HCT116 (cell line): ENCODE data around the gene AQP10. TPM values are rescaled to one million over a fixed set of nuclear protein-coding genes. Genes with fewer than 3 reads are reported as not detected.

Experiments
- ATAC-seq: fragments of 200-7000 bp; cut with Tn5 transposase; 2 replicates; pipeline ENCODE4 v1.9.1; 2020; ENCODE audit warnings: mild to moderate bottlenecking, moderate library complexity
- BruUV-seq: library from RNA; stranded (reverse); fragments of 400-500 nt; replicated peaks from 2 replicates; lab custom pipeline; 2021; lab: Mats Ljungman, UMichigan
- CTCF ChIA-PET: fragments of 300-600 bp; sonication (Branson Sonifier 250); formaldehyde crosslinking; loops from one replicate; lab custom pipeline; 2021; ENCODE audit warnings: antibody characterized with exemption; lab: Charles Lee
- POLR2A ChIA-PET: fragments of 300-600, 350-600 bp; sonication (Branson Sonifier 250); formaldehyde crosslinking; loops from one replicate; lab custom pipeline; 2021; ENCODE audit warnings: antibody characterized with exemption; lab: Charles Lee
- RAD21 ChIA-PET, 2 experiments: fragments of 300-600 bp; sonication (Branson Sonifier 250); formaldehyde crosslinking; loops; one replicate each; lab custom pipeline; 2023; ENCODE audit warnings: low total read pairs in 2 of 2; ENCODE audit not compliant: uncharacterized antibody in 2 of 2, unreplicated experiment in 2 of 2, low non-redundant PET in 1 of 2; lab: Charles Lee
- DNase-seq: peaks from one replicate; pipeline ENCODE4 v3.0.0-alpha.2; 2010; ENCODE audit warnings: low read depth, low spot score
- H2AFZ ChIP-seq: fragments of 200-600 bp; shearing (Covaris generic), sonication (generic); 2 replicates; pipeline ENCODE4 v1.6.1; 2017; ENCODE audit warnings: low read depth, mixed run types, mixed read lengths, antibody characterized with exemption, low read length; ENCODE audit not compliant: poor library complexity, severe bottlenecking
- H3K27ac ChIP-seq: 2 replicates; pipeline ENCODE4 v1.5.1; 2012; ENCODE audit warnings: low read depth, low read length
- H3K27me3 ChIP-seq: fragments of 200-600 bp; sonication (generic); 2 replicates; pipeline ENCODE4 v1.6.1; 2016; ENCODE audit warnings: mixed run types, low read length, mixed read lengths; ENCODE audit not compliant: insufficient read depth
- H3K36me3 ChIP-seq, 2 experiments: fragments of 200-500 bp in 1 of 2; fragments of 200-600 bp in 1 of 2; sonication (Bioruptor generic) in 1 of 2; sonication (generic) in 1 of 2; 2 replicates each; pipeline versions ENCODE4 v1.5.1 to v1.6.1; 2014 to 2016; ENCODE audit warnings: low read length in 2 of 2, inconsistent platforms in 1 of 2, mixed read lengths in 1 of 2, mixed run types in 1 of 2; ENCODE audit not compliant: insufficient read depth in 2 of 2, control insufficient read depth in 1 of 2
- H3K4me1 ChIP-seq, 2 experiments: fragments of 200-600 bp in 1 of 2; sonication (generic) in 1 of 2; 2 replicates each; pipeline versions ENCODE4 v1.5.1 to v1.6.1; 2012 to 2017; ENCODE audit warnings: low read length in 2 of 2, inconsistent platforms in 1 of 2, mild to moderate bottlenecking in 1 of 2, mixed read lengths in 1 of 2, mixed run types in 1 of 2, moderate library complexity in 1 of 2; ENCODE audit not compliant: insufficient read depth in 2 of 2, control insufficient read depth in 1 of 2
- H3K4me2 ChIP-seq: fragments of 200-600 bp; sonication (generic); 2 replicates; pipeline ENCODE4 v1.6.1; 2017; ENCODE audit warnings: mixed run types, low read length, mixed read lengths
- H3K4me3 ChIP-seq, 2 experiments: fragments of 200-600 bp in 1 of 2; sonication (generic) in 1 of 2; replicated peaks in 1 of 2; 2 replicates each; pipeline ENCODE4 v1.5.1; 2011 to 2016; ENCODE audit warnings: low read length in 2 of 2, control low read depth in 1 of 2, low read depth in 1 of 2, mild to moderate bottlenecking in 1 of 2, mixed read lengths in 1 of 2, mixed run types in 1 of 2
- H3K79me2 ChIP-seq: fragments of 200-600 bp; sonication (generic); 2 replicates; pipeline ENCODE4 v1.6.1; 2017; ENCODE audit warnings: mild to moderate bottlenecking, mixed run types, low read length, moderate library complexity, mixed read lengths; ENCODE audit not compliant: insufficient read depth
- H3K9ac ChIP-seq: fragments of 200-600 bp; sonication (generic); 2 replicates; pipeline ENCODE4 v1.6.1; 2016; ENCODE audit warnings: low read length, mixed read lengths
- H3K9me2 ChIP-seq: fragments of 200-600 bp; sonication (generic), shearing (Covaris generic); 2 replicates; pipeline ENCODE4 v1.6.1; 2017; ENCODE audit warnings: mixed run types, mild to moderate bottlenecking, moderate library complexity; ENCODE audit not compliant: insufficient read depth
- H3K9me3 ChIP-seq, 2 experiments: fragments of 200-500 bp in 1 of 2; fragments of 200-600 bp in 1 of 2; sonication (Bioruptor generic) in 1 of 2; sonication (generic) in 1 of 2; 2 replicates each; pipeline ENCODE4 v1.6.1; 2014 to 2017; ENCODE audit warnings: low read length in 2 of 2, mixed read lengths in 2 of 2, inconsistent platforms in 1 of 2, low read depth in 1 of 2, mild to moderate bottlenecking in 1 of 2, mixed run types in 1 of 2, moderate library complexity in 1 of 2; ENCODE audit not compliant: control insufficient read depth in 1 of 2, insufficient read depth in 1 of 2
- H4K20me1 ChIP-seq: fragments of 200-600 bp; sonication (generic), shearing (Covaris generic); 2 replicates; pipeline ENCODE4 v1.6.1; 2017; ENCODE audit warnings: mixed run types, mild to moderate bottlenecking, moderate library complexity; ENCODE audit not compliant: insufficient read depth
- EGR1 ChIP-seq: IDR thresholded peaks from 2 replicates; pipeline ENCODE4 v1.6.1; 2012; ENCODE audit warnings: low read depth
- ELF1 ChIP-seq: IDR thresholded peaks from 2 replicates; pipeline ENCODE4 v1.6.1; 2012; ENCODE audit warnings: low read depth, borderline replicate concordance
- EZH2 ChIP-seq: fragments of 200-600 bp; sonication (generic); IDR thresholded peaks from 2 replicates; pipeline ENCODE4 v1.6.1; 2017; ENCODE audit warnings: antibody characterized with exemption, mixed run types
- EZH2phosphoT487 ChIP-seq: fragments of 200-600 bp; IDR thresholded peaks from 2 replicates; pipeline ENCODE4 v1.6.1; 2018; ENCODE audit warnings: antibody characterized with exemption, borderline replicate concordance
- MAX ChIP-seq: IDR thresholded peaks from 2 replicates; pipeline ENCODE4 v1.6.1; 2012
- POLR2A ChIP-seq: IDR thresholded peaks from 2 replicates; pipeline ENCODE4 v1.7.0; 2011; ENCODE audit warnings: borderline replicate concordance; ENCODE audit not compliant: insufficient read depth, insufficient read length; ENCODE audit errors: extremely low read depth
- RAD21 ChIP-seq: IDR thresholded peaks from 2 replicates; pipeline ENCODE4 v1.6.1; 2012; ENCODE audit warnings: low read depth, mild to moderate bottlenecking
- SIN3A ChIP-seq: IDR thresholded peaks from 2 replicates; pipeline ENCODE4 v1.6.1; 2012; ENCODE audit warnings: low read depth
- SRF ChIP-seq: IDR thresholded peaks from 2 replicates; pipeline ENCODE4 v1.6.1; 2012; ENCODE audit warnings: low read depth
- YY1 ChIP-seq: IDR thresholded peaks from 2 replicates; pipeline ENCODE4 v1.6.1; 2011; ENCODE audit warnings: low read length, low read depth, moderate library complexity, mild to moderate bottlenecking; ENCODE audit not compliant: insufficient replicate concordance; ENCODE audit errors: extremely low read depth
- ZNF274 ChIP-seq: fragments of 200-500 bp; sonication (Bioruptor generic); IDR thresholded peaks from 2 replicates; pipeline ENCODE4 v1.6.1; 2014; ENCODE audit warnings: mild to moderate bottlenecking, low read depth, low read length, inconsistent platforms
- intact Hi-C: fragments of 100-400 bp; cut with micrococcal nuclease; formaldehyde crosslinking; loops from 2 replicates; pipeline ENCODE4 v1.10.0; 2022
- total RNA-seq: library from RNA; stranded (reverse); gene quantifications from one replicate; pipeline ENCODE4 v1.2.1, GENCODE V29; 2021; ENCODE audit not compliant: unreplicated experiment
- TF ChIP-seq, protein P1 (sequence below): IDR thresholded peaks from 2 replicates; pipeline ENCODE4 v1.6.1; 2012; ENCODE audit warnings: low read depth
- TF ChIP-seq, protein P2 (sequence below), 3 experiments: fragments of 200-600 bp in 1 of 3; sonication (generic) in 1 of 3; IDR thresholded peaks in 2 of 3; conservative IDR thresholded peaks in 1 of 3; 2 replicates each; pipeline ENCODE4 v1.5.1; 2012 to 2017; ENCODE audit warnings: low read depth in 2 of 3, low read length in 2 of 3, antibody characterized with exemption in 1 of 3, borderline replicate concordance in 1 of 3, control low read depth in 1 of 3, mild to moderate bottlenecking in 1 of 3, mixed read lengths in 1 of 3, mixed run types in 1 of 3, moderate library complexity in 1 of 3; ENCODE audit not compliant: insufficient read depth in 1 of 3
- TF ChIP-seq, protein P3 (sequence below): IDR thresholded peaks from 2 replicates; pipeline ENCODE4 v1.6.1; 2011; ENCODE audit warnings: mild to moderate bottlenecking, low read length, moderate library complexity; ENCODE audit not compliant: insufficient replicate concordance; ENCODE audit errors: extremely low read depth
- TF ChIP-seq, protein P4 (sequence below): IDR thresholded peaks from 2 replicates; pipeline ENCODE4 v1.6.1; 2012

Gene AQP10
- total RNA-seq, 1 experiment from 2014 or later: not detected

GRCh38 chr1:154361357-154361756, 40.5 kb downstream of the AQP10 start:
- TF ChIP-seq, protein P1, sequence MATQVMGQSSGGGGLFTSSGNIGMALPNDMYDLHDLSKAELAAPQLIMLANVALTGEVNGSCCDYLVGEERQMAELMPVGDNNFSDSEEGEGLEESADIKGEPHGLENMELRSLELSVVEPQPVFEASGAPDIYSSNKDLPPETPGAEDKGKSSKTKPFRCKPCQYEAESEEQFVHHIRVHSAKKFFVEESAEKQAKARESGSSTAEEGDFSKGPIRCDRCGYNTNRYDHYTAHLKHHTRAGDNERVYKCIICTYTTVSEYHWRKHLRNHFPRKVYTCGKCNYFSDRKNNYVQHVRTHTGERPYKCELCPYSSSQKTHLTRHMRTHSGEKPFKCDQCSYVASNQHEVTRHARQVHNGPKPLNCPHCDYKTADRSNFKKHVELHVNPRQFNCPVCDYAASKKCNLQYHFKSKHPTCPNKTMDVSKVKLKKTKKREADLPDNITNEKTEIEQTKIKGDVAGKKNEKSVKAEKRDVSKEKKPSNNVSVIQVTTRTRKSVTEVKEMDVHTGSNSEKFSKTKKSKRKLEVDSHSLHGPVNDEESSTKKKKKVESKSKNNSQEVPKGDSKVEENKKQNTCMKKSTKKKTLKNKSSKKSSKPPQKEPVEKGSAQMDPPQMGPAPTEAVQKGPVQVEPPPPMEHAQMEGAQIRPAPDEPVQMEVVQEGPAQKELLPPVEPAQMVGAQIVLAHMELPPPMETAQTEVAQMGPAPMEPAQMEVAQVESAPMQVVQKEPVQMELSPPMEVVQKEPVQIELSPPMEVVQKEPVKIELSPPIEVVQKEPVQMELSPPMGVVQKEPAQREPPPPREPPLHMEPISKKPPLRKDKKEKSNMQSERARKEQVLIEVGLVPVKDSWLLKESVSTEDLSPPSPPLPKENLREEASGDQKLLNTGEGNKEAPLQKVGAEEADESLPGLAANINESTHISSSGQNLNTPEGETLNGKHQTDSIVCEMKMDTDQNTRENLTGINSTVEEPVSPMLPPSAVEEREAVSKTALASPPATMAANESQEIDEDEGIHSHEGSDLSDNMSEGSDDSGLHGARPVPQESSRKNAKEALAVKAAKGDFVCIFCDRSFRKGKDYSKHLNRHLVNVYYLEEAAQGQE: no peak
- TF ChIP-seq ELF1 (no peak), YY1 (no peak), EGR1 (no peak), SIN3A (no peak), EZH2phosphoT487 (no peak), EZH2 (no peak), RAD21 (no peak), POLR2A (no peak), SRF (no peak), ZNF274 (no peak), MAX (no peak)
- TF ChIP-seq, protein P2, sequence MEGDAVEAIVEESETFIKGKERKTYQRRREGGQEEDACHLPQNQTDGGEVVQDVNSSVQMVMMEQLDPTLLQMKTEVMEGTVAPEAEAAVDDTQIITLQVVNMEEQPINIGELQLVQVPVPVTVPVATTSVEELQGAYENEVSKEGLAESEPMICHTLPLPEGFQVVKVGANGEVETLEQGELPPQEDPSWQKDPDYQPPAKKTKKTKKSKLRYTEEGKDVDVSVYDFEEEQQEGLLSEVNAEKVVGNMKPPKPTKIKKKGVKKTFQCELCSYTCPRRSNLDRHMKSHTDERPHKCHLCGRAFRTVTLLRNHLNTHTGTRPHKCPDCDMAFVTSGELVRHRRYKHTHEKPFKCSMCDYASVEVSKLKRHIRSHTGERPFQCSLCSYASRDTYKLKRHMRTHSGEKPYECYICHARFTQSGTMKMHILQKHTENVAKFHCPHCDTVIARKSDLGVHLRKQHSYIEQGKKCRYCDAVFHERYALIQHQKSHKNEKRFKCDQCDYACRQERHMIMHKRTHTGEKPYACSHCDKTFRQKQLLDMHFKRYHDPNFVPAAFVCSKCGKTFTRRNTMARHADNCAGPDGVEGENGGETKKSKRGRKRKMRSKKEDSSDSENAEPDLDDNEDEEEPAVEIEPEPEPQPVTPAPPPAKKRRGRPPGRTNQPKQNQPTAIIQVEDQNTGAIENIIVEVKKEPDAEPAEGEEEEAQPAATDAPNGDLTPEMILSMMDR (IDR thresholded peaks at IDR 0.05 in 2 of 3, conservative IDR thresholded peaks at IDR 0.05 in 1 of 3; ENCODE audit: borderline replicate concordance in 1 of 3, insufficient read depth in 1 of 3, low read depth in 2 of 3, low read length in 2 of 3): no peak
- TF ChIP-seq, protein P3, sequence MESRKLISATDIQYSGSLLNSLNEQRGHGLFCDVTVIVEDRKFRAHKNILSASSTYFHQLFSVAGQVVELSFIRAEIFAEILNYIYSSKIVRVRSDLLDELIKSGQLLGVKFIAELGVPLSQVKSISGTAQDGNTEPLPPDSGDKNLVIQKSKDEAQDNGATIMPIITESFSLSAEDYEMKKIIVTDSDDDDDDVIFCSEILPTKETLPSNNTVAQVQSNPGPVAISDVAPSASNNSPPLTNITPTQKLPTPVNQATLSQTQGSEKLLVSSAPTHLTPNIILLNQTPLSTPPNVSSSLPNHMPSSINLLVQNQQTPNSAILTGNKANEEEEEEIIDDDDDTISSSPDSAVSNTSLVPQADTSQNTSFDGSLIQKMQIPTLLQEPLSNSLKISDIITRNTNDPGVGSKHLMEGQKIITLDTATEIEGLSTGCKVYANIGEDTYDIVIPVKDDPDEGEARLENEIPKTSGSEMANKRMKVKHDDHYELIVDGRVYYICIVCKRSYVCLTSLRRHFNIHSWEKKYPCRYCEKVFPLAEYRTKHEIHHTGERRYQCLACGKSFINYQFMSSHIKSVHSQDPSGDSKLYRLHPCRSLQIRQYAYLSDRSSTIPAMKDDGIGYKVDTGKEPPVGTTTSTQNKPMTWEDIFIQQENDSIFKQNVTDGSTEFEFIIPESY: no peak
- TF ChIP-seq, protein P4, sequence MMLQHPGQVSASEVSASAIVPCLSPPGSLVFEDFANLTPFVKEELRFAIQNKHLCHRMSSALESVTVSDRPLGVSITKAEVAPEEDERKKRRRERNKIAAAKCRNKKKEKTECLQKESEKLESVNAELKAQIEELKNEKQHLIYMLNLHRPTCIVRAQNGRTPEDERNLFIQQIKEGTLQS: no peak
- Histone ChIP-seq H4K20me1 (no peaks in the 10 kb centered on the region), H3K9me2 (no peaks in the 10 kb centered on the region), H2AFZ (no peak overlapping the region), H3K36me3 (no peaks in the 10 kb centered on the region), H3K9me3 (no peaks in the 10 kb centered on the region), H3K4me3 (no peak overlapping the region), H3K27me3 (no peaks in the 10 kb centered on the region), H3K4me1 (no peaks in the 10 kb centered on the region), H3K27ac (no peak overlapping the region), H3K79me2 (no peaks in the 10 kb centered on the region), H3K4me2 (no peak overlapping the region), H3K9ac (no peak overlapping the region)
- ATAC-seq (no peak), DNase-seq (no peak)
- ChIA-PET CTCF (interaction anchor here (1.0 kb wide), 1 partner anchor 7 kb away, joined by 3 read pairs; no protein-coding TSS in a partner anchor), RAD21 (no interaction called here), POLR2A (interaction anchor here (0.6 kb wide), 1 partner anchor 98 kb away, joined by 4 read pairs; no protein-coding TSS in a partner anchor)
- BruUV-seq: no TSS peak
- intact Hi-C loops: no loop called here
